Endothelial cell (in vitro differentiated cells): ENCODE measurements around the gene SOX11. TPM values are rescaled to one million over a fixed set of nuclear protein-coding genes. Genes with fewer than 3 reads are reported as not detected.

Experiments
- DNase-seq: peaks from one replicate; pipeline ENCODE4 v3.0.0; 2021; ENCODE audit warnings: low spot score
- H3K27ac Mint-ChIP-seq: one replicate; pipeline ENCODE4 v1.8.0; 2021; ENCODE audit warnings: mixed read lengths, inconsistent platforms; ENCODE audit not compliant: unreplicated experiment
- H3K27me3 Mint-ChIP-seq: one replicate; pipeline ENCODE4 v1.8.0; 2021; ENCODE audit warnings: mild to moderate bottlenecking, moderate library complexity, mixed read lengths, inconsistent platforms; ENCODE audit not compliant: unreplicated experiment
- H3K36me3 Mint-ChIP-seq: one replicate; pipeline ENCODE4 v1.8.0; 2021; ENCODE audit warnings: mild to moderate bottlenecking, low read depth, mixed read lengths, inconsistent platforms; ENCODE audit not compliant: unreplicated experiment
- H3K4me1 Mint-ChIP-seq: one replicate; pipeline ENCODE4 v1.8.0; 2021; ENCODE audit warnings: mild to moderate bottlenecking, mixed read lengths, inconsistent platforms; ENCODE audit not compliant: unreplicated experiment
- H3K4me3 Mint-ChIP-seq: one replicate; pipeline ENCODE4 v1.8.0; 2021; ENCODE audit warnings: mild to moderate bottlenecking, mixed read lengths, inconsistent platforms; ENCODE audit not compliant: unreplicated experiment
- H3K9me3 Mint-ChIP-seq: one replicate; pipeline ENCODE4 v1.8.0; 2021; ENCODE audit warnings: mixed read lengths, inconsistent platforms; ENCODE audit not compliant: unreplicated experiment
- total RNA-seq: library from RNA; stranded (reverse); fragmentation: NEBNext Ultra II Directional; extraction: Animal tissue kit (Norgen Biotek cat#: 25700); gene quantifications from one replicate; pipeline ENCODE4 v1.2.1, GENCODE V29; 2021; ENCODE audit not compliant: unreplicated experiment
- TF ChIP-seq, protein P1 (sequence below): fragments of 200-600 bp; sonication (generic); IDR thresholded peaks from one replicate; pipeline ENCODE4 v1.5.0; 2021; ENCODE audit warnings: antibody characterized with exemption; ENCODE audit not compliant: unreplicated experiment

SOX11 gene
- total RNA-seq, 1 donor from 2014 or later, result 39.4 TPM

DNA sequence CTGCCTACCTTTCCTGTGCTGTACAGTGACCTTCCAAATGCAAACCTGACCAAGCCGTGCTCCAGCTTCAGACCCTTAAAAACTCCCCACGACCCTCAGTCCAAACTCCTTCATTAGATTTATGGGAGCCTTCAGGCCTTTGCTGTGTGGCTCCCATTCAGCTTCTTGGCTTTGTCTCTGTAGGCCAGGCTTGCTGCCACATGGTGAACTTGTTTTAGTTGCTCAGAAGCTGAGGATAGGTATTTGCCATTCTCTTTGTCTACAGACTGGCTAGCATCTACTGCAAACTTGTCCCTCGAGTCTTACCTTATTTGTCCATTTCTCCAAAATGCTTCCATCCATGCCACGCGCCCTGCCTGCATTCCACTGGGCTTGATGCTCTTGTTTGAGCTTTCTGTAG is 49.1 kb downstream of the SOX11 start:
- Mint-ChIP-seq H3K4me3 (no peak overlapping the region), H3K27ac (no peak overlapping the region), H3K27me3 (peaks cover 1% of the 10 kb centered on the region), H3K4me1 (no peaks in the 10 kb centered on the region), H3K9me3 (no peaks in the 10 kb centered on the region), H3K36me3 (no peaks in the 10 kb centered on the region)
- TF ChIP-seq, protein P1, sequence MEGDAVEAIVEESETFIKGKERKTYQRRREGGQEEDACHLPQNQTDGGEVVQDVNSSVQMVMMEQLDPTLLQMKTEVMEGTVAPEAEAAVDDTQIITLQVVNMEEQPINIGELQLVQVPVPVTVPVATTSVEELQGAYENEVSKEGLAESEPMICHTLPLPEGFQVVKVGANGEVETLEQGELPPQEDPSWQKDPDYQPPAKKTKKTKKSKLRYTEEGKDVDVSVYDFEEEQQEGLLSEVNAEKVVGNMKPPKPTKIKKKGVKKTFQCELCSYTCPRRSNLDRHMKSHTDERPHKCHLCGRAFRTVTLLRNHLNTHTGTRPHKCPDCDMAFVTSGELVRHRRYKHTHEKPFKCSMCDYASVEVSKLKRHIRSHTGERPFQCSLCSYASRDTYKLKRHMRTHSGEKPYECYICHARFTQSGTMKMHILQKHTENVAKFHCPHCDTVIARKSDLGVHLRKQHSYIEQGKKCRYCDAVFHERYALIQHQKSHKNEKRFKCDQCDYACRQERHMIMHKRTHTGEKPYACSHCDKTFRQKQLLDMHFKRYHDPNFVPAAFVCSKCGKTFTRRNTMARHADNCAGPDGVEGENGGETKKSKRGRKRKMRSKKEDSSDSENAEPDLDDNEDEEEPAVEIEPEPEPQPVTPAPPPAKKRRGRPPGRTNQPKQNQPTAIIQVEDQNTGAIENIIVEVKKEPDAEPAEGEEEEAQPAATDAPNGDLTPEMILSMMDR, result no peak
- DNase-seq, result no peak

DNA sequence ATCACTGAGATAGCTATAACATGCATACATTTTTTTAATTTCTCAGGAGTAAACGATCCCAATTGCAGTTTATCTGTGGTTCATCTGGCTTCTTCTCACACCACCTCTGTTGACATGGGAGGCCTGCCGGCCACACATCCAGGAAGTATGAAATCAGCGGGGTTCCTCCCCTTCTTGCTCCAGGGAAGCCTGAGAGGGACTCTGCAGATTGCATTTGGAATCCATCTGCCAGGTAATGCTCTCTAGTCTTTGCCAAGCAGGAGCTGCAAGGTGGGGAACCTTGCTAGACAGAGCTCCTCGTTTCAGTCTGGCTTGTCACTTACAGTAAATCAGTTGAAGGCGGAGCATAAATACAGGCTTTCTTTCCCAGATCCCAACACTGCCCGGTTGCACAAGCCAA is 49.9 kb downstream of the SOX11 start:
- Mint-ChIP-seq H3K9me3 (no peaks in the 10 kb centered on the region), H3K4me3 (no peak overlapping the region), H3K4me1 (no peaks in the 10 kb centered on the region), H3K27me3 (peaks cover 1% of the 10 kb centered on the region), H3K27ac (no peak overlapping the region), H3K36me3 (no peaks in the 10 kb centered on the region)
- no peak for DNase-seq
- TF ChIP-seq, protein P1, result no peak

DNA sequence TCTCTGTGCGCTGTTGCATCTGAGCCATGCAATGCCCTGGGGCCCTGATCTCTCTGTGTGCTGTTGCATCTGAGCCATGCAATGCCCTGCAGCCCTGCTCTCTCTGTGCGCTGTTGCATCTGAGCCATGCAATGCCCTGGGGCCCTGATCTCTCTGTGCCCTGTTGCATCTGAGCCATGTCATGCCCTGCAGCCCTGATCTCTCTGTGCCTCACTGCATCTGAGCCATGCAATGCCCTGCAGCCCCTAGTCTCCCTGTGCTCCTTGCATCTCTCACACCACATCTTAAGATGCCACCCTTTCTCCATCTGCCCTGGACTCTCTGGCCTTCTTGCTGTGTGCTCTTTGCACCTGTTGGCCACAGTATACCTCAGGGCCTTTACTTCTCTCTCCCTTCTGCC is 56.2 kb downstream of the SOX11 start:
- H3K27ac Mint-ChIP-seq, result no peak overlapping the region

DNA sequence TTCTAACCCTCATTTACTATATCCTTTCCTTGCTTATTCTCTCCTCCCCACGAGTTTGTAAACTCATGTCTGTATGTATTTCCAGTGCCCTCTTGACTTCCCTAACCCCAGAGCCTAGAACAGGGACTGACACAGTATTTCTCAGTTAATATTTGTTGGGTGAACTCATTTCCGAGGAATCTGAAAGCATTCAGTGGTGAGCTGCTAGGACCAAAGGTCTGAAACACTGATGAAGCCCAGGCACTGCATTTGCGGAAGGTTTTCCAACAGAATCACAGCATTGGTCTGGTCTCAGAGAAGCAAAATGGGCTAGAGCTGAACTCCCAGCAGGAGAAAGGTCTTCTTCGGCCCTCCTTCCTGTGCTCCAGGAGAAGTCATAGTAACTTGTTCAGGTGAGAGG is 56.8 kb downstream of the SOX11 start:
- peaks cover 5% of the 10 kb centered on the region for H3K36me3 Mint-ChIP-seq
- no peaks in the 10 kb centered on the region for H3K9me3 Mint-ChIP-seq
- H3K4me1 Mint-ChIP-seq, result peaks cover 7% of the 10 kb centered on the region
- DNase-seq, result no peak
- no peak overlapping the region for H3K27ac Mint-ChIP-seq
- H3K4me3 Mint-ChIP-seq, result no peak overlapping the region
- TF ChIP-seq, protein P1, result no peak
- H3K27me3 Mint-ChIP-seq, result peaks cover 3% of the 10 kb centered on the region

More for the DNA sequence above, 56.2 kb downstream of the SOX11 start:
- Mint-ChIP-seq H3K9me3 (no peaks in the 10 kb centered on the region), H3K4me1 (peaks cover 7% of the 10 kb centered on the region), H3K27me3 (peaks cover 3% of the 10 kb centered on the region), H3K36me3 (peaks cover 5% of the 10 kb centered on the region), H3K4me3 (no peak overlapping the region)
- DNase-seq, result no peak
- TF ChIP-seq, protein P1, result no peak

DNA sequence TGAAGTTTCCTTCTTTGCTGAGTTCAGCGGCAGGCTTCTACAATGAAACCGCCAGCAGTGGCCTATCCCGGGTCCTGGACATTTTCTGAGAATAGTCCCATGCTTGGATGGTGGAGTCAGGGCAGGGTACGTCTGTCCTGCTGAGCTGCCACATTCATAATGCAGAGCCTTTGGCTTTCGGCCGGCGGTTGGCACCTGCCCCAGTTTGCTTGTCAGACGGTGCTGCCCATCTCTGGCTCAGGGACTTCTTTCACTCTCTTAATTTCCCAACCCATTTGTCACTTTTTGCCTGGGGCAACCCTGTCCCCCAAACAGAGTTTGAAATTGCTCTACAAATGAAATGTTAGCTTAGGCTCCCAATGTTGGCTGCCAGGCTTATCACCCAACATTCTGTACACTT is 57.2 kb downstream of the SOX11 start:
- no peak for DNase-seq
- no peak overlapping the region for H3K27ac Mint-ChIP-seq
- peaks cover 7% of the 10 kb centered on the region for H3K4me1 Mint-ChIP-seq
- no peak overlapping the region for H3K4me3 Mint-ChIP-seq
- H3K27me3 Mint-ChIP-seq, result peaks cover 3% of the 10 kb centered on the region
- TF ChIP-seq, protein P1, result no peak
- H3K36me3 Mint-ChIP-seq, result peaks cover 5% of the 10 kb centered on the region
- H3K9me3 Mint-ChIP-seq, result no peaks in the 10 kb centered on the region
